Measurements from ENCODE around the gene TXNDC5. TPM values are rescaled to one million over a fixed set of nuclear protein-coding genes. Genes with fewer than 3 reads are reported as not detected.

TXNDC5 gene
- total RNA-seq, 1 donor from 2014 or later = 110 TPM

GRCh38 chr6:7911345-7911725 lies 747 bp upstream of the TXNDC5 start:
- H3K27ac Mint-ChIP-seq (ENCODE audit: unreplicated experiment) = no peak overlapping the region
- no peak for TF ChIP-seq CTCF (IDR thresholded peaks at IDR 0.05; ENCODE audit: unreplicated experiment)
- no peaks in the 10 kb centered on the region for H3K9me3 Mint-ChIP-seq (ENCODE audit: unreplicated experiment)
- H3K4me3 Mint-ChIP-seq (ENCODE audit: unreplicated experiment) = no peak overlapping the region
- no peak for DNase-seq (ENCODE audit: low spot score)
- peaks cover 7% of the 10 kb centered on the region for H3K4me1 Mint-ChIP-seq (ENCODE audit: unreplicated experiment)
- H3K27me3 Mint-ChIP-seq (ENCODE audit: unreplicated experiment) = peaks cover 3% of the 10 kb centered on the region
- H3K36me3 Mint-ChIP-seq (ENCODE audit: low read depth, unreplicated experiment) = no peaks in the 10 kb centered on the region

- Mint-ChIP-seq H3K36me3 (ENCODE audit: low read depth, unreplicated experiment) (peaks cover under 1% of the 10 kb centered on the region), H3K27ac (ENCODE audit: unreplicated experiment) (no peak overlapping the region), H3K27me3 (ENCODE audit: unreplicated experiment) (peaks cover 3% of the 10 kb centered on the region), H3K4me1 (ENCODE audit: unreplicated experiment) (peaks cover 7% of the 10 kb centered on the region), H3K9me3 (ENCODE audit: unreplicated experiment) (no peaks in the 10 kb centered on the region), H3K4me3 (ENCODE audit: unreplicated experiment) (no peak overlapping the region)
- no peak for DNase-seq (ENCODE audit: low spot score)
- TF ChIP-seq CTCF (IDR thresholded peaks at IDR 0.05; ENCODE audit: unreplicated experiment) = no peak
These were observed 312 bp downstream of the TXNDC5 start for GRCh38 chr6:7910298-7910653.

GRCh38 chr6:7909323-7910276 lies 988 bp downstream of the TXNDC5 start:
- Mint-ChIP-seq H3K27me3 (ENCODE audit: unreplicated experiment) (peaks cover 3% of the 10 kb centered on the region), H3K27ac (ENCODE audit: unreplicated experiment) (peak overlapping the region; percentile 20), H3K9me3 (ENCODE audit: unreplicated experiment) (no peaks in the 10 kb centered on the region), H3K4me1 (ENCODE audit: unreplicated experiment) (peaks cover 7% of the 10 kb centered on the region), H3K4me3 (ENCODE audit: unreplicated experiment) (peak overlapping the region; percentile 89), H3K36me3 (ENCODE audit: low read depth, unreplicated experiment) (peaks cover 6% of the 10 kb centered on the region)
- TF ChIP-seq CTCF (IDR thresholded peaks at IDR 0.05; ENCODE audit: unreplicated experiment) = no peak
- peak; percentile 66 for DNase-seq (ENCODE audit: low spot score)

- no peak overlapping the region for H3K4me3 Mint-ChIP-seq (ENCODE audit: unreplicated experiment)
- H3K27me3 Mint-ChIP-seq (ENCODE audit: unreplicated experiment) = peaks cover 3% of the 10 kb centered on the region
- TF ChIP-seq CTCF (IDR thresholded peaks at IDR 0.05; ENCODE audit: unreplicated experiment) = no peak
- no peak overlapping the region for H3K27ac Mint-ChIP-seq (ENCODE audit: unreplicated experiment)
- DNase-seq (ENCODE audit: low spot score) = no peak
- peaks cover 14% of the 10 kb centered on the region for H3K36me3 Mint-ChIP-seq (ENCODE audit: low read depth, unreplicated experiment)
- no peaks in the 10 kb centered on the region for H3K9me3 Mint-ChIP-seq (ENCODE audit: unreplicated experiment)
- peaks cover 10% of the 10 kb centered on the region for H3K4me1 Mint-ChIP-seq (ENCODE audit: unreplicated experiment)
These were observed 3.4 kb downstream of the TXNDC5 start for GRCh38 chr6:7907159-7907558.

- H3K4me1 Mint-ChIP-seq (ENCODE audit: unreplicated experiment) = peaks cover 12% of the 10 kb centered on the region
- H3K27me3 Mint-ChIP-seq (ENCODE audit: unreplicated experiment) = peaks cover 3% of the 10 kb centered on the region
- no peaks in the 10 kb centered on the region for H3K9me3 Mint-ChIP-seq (ENCODE audit: unreplicated experiment)
- H3K27ac Mint-ChIP-seq (ENCODE audit: unreplicated experiment) = no peak overlapping the region
- no peak overlapping the region for H3K4me3 Mint-ChIP-seq (ENCODE audit: unreplicated experiment)
- H3K36me3 Mint-ChIP-seq (ENCODE audit: low read depth, unreplicated experiment) = peaks cover 16% of the 10 kb centered on the region
- no peak for DNase-seq (ENCODE audit: low spot score)
- no peak for TF ChIP-seq CTCF (IDR thresholded peaks at IDR 0.05; ENCODE audit: unreplicated experiment)
These were observed 3.8 kb downstream of the TXNDC5 start for GRCh38 chr6:7906741-7907140.

All from endothelial cell (in vitro differentiated cells).